ENCODE results near the gene DLEC1.

- TF ChIP-seq CTCF (IDR thresholded peaks at IDR 0.05) (no peak), EZH2 (IDR thresholded peaks at IDR 0.05; ENCODE audit: borderline replicate concordance, insufficient read depth, low read depth, low read length, poor library complexity, severe bottlenecking) (no peak)
These were observed 109.4 kb downstream of the DLEC1 start for GRCh38 chr3:38148311-38148882.

Data from B cell (primary cell).